SK-N-DZ (cell line): ENCODE results near the gene ASCC1.
A peak's percentile ranks its signal among the peaks of the same experiment; 100 is the strongest.
"Not testable (repeated sequence)": the region's sequence is repeated elsewhere in the genome, so short reads cannot be mapped to it uniquely, and the experiment has no call there.

Source experiments
- DNase-seq: peaks from one replicate; pipeline ENCODE4 v3.0.0-alpha.2; 2015; ENCODE audit warnings: low spot score

ASCC1 gene

DNA sequence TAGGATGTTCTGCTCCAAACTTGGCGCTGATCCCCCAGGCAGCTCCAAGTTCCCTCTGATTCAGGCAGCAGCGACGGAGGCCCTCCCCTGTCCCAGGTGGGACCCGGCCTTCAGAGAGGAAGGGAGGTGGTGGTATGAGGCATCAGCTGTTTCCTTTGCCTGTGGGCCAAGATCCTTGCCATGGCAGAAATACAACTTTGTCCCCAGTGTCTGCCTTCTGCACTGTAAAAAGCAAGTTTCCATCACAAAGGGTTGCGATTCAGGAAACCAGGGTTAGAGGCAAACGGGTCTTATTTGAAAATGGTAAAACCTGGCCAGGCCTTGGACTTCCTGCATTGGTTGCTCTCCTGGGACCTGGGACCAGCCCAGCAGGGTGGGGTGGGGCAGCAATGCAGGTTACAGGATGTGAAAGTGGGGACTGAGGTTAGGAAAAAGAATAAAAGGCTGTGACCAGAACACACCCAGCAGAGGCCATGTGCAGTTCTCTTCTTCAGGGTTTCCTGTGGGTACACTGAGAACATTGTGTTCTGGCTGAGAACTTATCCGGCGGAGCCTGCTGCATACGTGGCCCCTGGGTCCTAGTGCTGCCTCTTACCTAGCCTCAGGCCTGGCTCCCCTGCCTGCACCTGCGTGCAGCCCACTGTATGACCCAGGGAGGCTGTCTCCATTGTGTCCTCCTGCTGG lies 32.5 kb upstream of the ASCC1 start:
- DNase-seq: peak; percentile 61

DNA sequence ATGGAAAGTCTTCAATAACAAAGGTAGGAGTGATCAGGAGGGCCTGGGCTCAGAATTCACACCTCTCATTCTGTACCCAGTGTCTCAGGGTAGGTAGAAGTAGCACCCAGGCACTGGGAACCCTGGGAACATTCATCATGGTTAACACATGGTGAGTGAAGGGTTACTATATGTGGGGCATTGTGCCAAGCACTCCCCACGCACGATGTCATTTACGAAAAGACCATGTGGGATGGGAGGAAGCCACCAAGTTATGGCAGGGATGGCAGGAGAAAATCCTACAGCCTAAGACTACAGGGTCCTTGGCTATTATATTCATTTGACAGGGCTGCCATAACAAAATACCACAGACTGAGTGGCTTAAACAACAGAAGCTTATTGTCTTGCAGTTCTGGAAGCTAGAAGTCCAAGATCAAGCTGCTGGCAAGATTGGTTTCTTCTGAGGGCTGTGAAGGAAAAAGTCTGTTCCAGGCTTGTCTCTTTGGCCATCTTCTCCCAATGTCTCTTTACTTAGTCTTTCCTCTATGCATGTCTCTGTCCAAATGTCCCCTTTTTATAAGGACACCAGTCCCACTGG lies 30.0 kb upstream of the ASCC1 start:
- no peak for DNase-seq

DNA sequence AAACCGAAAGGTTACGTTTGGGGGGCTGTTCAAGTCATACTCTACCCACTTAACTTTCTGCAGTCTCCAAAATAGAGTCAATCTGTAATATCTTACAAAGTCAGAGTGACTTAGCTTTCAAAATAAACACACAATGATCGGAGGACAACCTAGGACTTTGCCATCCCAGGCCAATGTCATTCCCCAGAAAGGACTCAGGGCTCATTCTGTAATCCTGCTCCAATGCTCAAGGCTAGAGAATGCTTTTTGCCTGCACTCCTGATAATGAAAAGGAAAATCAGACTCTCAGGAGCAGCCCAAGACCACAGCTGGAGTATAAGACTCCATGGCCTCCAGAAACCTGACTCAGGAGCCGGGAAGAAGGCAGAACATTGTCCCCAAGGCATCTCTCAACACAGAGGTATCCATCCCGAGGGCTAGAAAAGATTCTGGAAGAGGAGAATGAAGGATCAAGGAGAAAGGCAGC lies 28.5 kb upstream of the ASCC1 start:
- no peak for DNase-seq

DNA sequence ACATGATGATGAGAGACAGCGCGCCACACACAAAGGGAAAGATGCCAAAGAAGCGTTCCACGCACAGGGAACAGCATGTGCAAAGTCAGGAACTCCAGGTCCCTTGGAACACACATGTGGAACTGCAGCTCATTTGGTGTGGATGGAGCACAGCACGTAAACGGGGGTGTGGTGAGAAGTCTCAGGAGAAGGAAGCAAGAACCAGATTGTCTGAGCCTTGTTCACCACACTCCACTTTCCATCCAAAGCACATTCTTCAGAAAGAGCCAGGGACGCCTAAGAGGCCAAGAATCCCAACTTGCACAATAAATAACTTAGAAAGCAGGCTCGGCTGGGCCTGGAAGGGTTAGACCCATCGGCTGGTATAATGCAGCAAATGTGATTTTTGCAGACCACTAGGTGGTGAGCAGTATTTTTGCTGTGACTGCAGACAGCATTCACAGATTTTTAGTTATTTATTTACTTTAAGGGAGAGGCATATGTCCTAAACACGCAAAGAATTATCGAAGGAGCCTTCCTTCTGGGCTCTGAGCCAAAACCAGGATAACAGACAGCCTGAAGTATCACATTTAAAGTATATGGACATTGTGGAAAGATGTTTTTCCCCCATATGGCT lies 27.9 kb upstream of the ASCC1 start:
- no peak for DNase-seq

DNA sequence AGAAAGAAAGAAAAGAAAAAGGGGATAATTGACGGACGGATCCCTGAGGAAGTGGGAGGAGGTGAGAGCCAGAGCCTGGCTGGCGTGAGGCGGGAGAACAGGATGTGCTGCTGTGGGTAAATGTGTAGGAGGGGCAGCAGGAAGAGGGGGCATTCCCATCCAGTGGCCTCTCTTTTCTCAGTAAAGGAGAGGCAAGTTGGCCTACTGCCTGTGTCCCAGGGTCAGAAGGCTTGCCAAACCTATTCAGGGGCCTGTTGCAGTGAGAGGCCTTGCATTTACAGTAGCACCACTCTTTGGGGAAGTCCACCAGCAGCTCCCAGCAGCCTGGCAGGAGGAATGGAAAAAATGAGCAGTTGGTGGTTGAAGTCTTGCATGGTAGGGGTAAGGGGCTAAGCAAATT lies 26.6 kb upstream of the ASCC1 start:
- DNase-seq: no peak

DNA sequence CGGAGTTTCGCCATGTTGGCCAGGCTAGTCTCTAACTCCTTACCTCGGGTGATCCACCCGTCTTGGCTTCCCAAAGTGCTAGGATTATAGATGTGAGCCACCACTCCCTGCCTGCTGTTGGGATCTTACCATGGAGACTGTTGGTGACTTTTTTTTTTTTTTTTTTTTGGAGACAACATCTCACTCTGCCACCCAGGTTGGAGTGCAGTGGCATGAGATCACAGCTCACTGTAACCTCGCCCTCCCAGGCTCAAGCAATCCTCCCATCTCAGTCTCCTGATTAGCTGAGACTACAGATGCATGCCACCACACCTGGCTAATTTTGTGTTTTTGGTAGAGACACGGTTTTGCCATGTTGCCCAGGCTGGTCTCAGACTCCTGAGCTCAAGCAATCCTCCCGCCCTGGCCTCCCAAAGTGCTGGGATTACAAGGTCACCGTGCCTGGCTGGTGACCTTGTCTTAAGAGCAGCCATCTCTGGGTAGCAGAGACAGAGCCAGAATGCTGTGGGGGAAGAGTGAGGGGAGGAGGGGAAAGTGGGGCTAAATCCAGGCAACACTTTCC lies 25.7 kb upstream of the ASCC1 start:
- DNase-seq: no peak

DNA sequence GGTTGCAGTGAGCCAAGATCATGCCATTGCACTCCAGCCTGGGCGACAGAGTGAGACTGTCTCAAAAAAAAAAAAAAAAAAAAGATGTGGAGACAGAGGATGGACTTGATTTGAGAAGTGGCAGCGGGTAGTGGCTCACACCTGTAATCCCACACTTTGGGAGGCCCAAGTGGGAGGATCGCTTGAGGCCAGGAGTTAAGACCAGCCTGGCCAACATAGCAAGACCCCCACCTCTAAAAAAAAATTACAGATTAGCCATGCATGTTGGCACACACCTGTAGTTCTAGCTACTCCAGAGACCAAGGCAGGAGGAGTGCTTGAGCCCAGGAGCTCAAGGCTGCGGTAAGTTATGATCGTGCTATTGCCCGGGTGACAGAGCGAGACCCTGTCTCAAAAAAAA lies 24.3 kb upstream of the ASCC1 start:
- DNase-seq: no peak

DNA sequence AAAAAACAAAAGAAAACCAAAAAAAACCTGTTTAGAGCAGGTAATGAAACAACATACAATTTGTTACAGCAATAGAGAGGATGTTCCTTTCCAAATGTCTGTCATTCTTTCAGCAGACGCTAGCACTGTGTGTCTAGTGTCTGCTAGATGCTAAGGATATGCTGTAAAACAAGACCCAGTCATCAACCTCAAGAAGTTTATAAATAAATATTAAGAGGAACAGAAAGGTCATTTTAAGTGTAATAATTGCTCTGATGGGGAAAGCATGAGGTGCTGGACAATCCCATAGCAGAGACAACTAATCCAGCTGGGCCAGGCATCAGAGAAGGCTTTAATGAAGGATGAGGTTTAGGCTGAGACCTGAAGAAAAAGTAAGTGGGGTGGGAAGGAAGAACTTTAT lies 23.3 kb upstream of the ASCC1 start:
- DNase-seq: no peak

DNA sequence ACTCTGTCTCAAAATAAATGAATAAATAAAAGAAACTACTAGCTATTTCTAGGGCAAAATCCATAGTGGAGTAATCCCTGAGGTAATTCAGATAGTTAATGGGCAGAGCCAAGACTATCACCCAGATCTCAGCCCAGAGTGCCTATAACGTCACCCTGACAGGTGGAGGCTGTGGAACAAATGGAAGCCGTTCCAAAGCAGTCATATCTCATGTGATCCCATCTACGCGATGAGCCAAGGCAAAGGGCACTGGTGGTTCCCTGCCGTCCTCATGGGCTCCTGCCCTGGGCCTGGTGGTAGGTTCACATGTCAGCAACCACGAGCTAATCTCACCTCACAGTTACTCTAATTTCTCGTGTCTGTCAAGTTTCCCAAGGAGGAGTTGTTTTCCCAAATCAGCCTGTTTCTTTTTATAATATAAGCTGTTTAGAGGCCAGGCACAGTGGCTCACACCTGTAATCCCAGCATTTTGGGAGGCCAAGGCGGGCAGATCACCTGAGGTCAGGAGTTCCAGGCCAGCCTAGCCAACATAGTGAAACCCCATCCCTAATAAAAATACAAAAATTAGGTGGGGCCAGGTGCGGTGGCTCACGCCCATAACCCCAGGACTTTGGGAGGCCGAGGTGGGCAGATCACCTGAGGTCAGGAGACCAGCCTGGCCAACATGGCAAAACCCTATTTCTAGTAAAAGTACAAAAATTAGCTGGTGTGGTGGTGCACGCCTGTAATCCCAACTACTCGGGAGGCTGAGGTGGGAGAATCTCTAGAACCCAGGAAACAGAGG lies 22.5 kb upstream of the ASCC1 start:
- DNase-seq: no peak

DNA sequence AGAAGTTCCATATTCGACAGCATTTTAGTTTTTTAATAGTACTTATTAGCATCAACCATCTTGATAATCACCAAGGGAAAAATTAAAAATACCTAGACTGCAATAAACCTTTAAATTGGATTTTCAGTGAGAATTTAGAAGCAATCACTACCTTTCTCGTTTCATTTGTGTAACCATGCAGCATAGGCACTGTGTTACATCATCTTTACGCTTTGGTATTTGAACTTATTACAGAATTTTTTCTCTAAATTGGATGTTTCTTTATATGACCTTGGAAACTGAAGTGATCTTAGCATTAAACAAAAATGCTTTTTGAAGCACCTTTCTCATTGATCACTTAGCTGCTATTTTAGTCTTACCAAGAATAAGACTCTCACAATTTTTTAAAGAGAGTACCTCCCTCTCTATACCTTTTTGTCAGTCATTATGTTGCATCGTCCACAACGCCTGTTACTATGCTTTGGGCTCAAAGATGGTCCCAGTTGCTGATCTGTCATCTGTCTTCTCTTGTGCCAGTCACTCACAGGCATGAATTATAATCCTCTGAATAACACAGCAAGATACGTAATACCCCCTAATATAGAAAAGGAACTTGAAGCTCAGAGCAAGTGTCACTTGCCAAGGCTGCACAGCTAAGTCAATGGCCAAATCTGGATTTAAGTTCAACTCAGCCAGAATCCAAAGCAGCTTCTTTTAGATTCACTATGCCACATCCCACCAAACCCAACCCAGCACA lies 19.6 kb upstream of the ASCC1 start:
- DNase-seq: no peak

DNA sequence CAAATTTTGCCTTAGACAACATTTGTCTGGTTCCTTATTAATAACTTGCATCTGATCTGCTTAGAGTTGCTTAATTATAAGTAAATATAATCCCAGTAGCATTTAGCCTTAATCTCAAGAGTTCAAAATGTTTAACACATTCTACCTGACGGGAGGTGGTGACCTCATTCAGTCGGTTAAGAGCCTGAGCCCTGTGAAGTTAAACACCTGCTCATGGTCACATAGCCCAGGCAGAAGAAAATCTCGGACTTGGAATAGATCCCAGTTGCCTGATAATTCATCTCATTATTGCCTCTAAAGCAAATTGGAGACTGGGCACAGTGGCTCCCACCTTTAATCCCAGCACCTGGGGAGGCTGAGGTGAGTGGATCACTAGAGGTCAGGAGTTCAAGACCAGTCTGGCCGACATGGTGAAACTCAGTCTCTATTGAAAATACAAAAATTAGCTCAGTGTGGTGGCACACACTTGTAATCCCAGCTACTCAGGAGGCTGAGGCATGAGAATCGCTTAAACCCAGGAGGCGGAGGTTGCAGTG lies 18.6 kb upstream of the ASCC1 start:
- DNase-seq: no peak

DNA sequence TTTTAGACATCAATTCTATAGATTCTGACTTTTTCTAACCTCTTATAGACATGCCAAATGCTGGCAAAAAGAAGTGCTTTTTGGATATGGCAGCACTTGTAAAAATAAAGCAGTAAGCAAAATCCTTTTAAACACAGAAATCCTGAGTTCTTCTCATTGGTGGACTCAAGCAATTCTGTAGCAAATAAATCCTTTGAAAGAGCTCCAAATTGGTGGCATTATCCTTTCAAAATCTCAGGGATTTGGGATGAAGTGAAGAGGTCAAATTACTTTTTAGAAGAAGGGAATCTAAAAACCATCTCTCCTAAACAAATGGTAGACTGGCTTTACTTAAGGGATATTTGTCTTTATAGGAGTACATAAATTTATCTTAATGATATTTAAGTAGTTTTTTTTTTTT lies 17.5 kb upstream of the ASCC1 start:
- no peak for DNase-seq

DNA sequence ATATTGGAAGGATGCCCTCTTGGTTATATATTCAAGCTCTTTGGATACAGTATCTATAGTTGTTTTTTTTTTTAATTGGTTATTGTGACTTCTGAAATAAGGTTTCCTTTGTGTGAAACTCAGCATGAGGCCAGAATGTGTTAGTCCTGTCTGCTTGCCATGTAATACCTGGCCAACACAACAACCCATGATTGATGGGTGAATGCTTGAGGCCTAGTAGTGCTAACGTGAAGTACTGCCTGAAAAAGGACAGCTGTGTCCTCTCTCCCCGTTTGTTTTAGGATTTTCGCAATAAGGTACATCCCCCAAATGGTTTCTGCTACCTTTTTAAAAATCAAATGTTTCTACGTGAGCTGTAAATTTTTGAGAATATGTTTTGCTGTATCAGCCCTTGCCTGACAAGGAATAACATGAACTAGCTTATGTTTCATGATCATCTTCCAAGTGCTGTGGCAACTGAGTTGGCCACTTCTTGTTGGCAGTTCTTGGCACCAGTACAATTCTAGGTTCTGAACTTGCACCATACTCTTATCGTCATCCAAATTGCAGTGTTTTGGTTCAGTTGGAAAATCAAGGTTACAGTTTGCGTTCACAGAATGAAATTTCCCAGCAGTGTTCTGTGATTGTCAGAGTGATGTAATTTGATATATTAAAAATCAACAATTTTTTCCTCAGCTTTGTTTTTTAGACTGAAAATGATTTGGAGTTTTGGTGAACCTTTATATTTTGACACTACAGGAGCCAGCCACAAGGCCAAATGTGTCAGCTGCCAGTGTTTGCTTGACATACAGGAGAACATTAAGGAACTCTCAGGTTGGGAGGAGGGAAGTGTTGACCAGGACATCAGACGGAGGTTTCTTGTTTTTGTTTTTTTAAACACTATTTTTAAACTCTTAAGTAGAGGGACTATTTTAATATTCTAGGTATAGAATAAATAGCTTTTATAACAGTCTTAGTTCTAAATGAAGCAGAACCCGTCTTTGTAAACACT lies 13.5 kb upstream of the ASCC1 start:
- no peak for DNase-seq

DNA sequence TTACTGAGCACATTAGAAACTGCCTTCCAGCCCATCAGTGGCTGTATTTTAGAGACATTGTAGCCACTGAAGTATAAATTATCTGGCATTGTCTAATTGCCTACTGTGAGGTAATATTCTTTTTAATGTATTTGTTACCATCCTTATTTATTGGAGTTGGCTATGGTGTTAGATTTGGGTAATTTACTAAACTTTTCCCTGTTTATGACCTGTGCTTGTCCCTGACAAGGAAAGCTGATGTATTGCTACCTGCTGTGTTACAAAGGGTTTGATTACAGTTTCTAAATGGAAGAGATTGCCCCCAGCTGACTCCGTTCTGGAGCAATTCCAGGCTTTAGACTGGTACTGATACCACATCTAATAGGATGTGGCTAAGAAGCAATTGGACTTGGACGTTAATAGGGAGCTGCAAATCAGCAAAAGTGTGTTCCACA lies 12.3 kb upstream of the ASCC1 start:
- DNase-seq: no peak

DNA sequence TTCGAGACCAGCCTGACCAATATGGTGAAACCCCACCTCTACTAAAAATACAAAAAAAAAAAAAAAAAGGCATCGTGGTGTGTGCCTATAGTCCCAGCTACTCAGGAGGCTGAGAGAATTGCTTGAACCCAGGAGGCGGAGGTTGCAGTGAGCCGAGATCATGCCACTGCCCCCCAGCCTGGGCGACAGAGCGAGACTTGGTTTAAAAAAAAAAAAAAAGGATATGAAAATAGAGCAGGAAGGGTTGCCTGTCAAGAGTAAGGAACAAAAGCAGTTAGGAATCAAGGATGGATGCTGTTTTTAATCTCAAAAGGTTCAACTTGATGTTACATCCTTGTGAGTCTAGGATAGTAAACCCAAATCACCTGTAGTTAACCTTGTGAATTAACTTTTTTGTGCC lies 11.8 kb upstream of the ASCC1 start:
- no peak for DNase-seq

DNA sequence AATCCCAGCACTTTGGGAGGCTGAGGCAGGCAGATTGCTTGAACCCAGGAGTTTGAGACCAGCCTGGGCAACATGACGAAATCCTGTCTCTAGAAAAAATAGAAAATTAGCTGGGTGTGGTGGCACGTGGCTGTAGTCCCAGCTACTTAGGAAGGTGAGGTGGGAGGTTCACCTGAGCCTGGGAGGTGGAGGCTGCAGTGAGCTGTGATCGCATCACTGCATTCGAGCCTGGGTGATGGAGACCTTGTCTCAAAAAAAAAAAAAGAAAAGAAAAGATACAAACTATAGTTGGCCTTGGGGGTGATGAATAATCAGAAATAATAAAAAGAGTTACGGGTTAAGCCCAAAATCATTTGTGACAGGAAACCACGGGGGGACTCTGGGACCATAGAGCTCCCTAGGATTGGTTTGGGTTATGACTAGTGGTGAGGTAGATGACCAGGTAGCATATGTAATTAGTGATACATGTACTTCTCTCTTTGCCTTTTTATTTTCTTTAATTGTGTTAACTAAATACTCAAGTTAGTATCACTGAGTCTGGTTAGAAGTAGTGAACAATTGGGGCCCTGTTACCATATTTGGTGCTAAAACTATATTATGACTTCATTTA lies 10.4 kb upstream of the ASCC1 start:
- no peak for DNase-seq

DNA sequence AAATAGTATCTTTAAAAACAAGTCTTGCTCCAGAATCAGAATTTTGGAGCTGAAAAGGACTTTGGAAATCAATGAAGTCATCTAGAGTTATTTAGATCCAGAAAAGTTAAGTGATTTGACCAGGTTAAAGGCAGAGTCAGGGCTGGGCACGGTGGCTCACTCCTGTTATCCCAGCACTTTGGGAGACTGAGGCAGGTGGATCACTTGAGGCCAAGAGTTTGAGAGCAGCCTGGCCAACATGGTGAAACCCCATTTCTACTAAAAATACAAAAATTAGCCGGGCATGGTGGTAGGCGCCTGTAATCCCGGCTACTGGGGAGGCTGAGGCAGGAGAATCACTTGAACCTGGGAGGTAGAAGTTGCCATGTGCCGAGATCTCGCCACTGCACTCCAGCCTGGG lies 8.1 kb upstream of the ASCC1 start:
- not testable (repeated sequence) for DNase-seq

DNA sequence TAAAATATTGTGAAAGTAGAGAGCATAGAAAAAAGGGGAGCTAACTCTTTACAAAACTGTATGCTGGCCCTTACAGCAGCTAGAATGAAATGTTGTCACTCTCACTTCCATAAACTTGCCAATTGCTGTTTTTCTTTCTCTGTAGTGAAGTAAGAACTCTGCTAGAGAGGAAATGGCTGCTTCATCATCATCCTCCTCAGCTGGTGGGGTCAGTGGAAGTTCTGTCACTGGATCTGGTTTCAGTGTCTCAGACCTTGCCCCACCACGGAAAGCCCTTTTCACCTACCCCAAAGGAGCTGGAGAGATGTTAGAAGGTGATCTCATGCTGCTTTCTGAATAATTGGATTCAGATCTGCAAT lies 7.6 kb upstream of the ASCC1 start:
- no peak for DNase-seq

DNA sequence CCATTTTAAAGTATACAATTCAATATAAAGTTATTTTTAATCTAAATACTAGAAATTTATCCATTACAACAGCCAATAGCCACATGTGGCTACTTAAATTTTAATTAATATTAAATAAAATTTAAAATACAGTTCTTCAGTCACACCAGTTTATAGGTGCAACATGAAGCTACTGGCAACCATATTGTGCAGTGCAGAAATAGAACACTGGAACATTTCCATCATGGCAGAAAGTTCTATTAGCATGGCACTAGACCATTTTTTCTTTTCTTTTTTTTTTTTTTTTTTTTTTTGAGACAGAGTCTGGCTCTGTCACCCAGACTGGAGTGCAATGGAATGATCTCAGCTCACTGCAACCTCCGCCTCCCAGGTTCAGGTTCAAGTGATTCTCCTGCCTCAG lies 5.2 kb upstream of the ASCC1 start:
- DNase-seq: no peak

DNA sequence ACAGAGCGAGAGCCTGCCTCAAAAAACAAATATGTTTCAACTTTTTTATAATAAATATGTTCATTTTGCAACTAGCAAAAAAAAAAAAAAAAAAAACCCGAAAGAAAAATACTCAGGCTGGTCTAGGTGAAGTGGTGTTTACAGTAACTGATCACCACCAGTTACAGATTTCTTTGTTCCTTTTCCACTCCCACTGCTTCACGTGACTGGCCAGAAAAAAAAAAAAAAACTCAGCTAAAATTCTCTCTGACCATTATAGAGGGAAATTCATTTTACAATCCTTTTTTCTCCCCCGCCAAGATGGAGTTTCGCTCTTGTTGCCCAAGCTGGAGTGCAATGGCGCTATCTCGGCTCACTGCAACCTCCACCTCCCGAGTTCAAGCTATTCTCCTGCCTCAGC lies 4.6 kb upstream of the ASCC1 start:
- DNase-seq: no peak
